HCT116 (cell line): ENCODE results near the gene SELENON. TPM values are rescaled to one million over a fixed set of nuclear protein-coding genes. Genes with fewer than 3 reads are reported as not detected.

Experiments used
- ATAC-seq: fragments of 200-7000 bp; cut with Tn5 transposase; 2 replicates; pipeline ENCODE4 v1.9.1; 2020; ENCODE audit warnings: mild to moderate bottlenecking, moderate library complexity
- BruUV-seq: library from RNA; stranded (reverse); fragments of 400-500 nt; replicated peaks from 2 replicates; lab custom pipeline; 2021; lab: Mats Ljungman, UMichigan
- CTCF ChIA-PET: fragments of 300-600 bp; sonication (Branson Sonifier 250); formaldehyde crosslinking; loops from one replicate; lab custom pipeline; 2021; ENCODE audit warnings: antibody characterized with exemption; lab: Charles Lee
- POLR2A ChIA-PET: fragments of 300-600, 350-600 bp; sonication (Branson Sonifier 250); formaldehyde crosslinking; loops from one replicate; lab custom pipeline; 2021; ENCODE audit warnings: antibody characterized with exemption; lab: Charles Lee
- RAD21 ChIA-PET, 2 experiments: fragments of 300-600 bp; sonication (Branson Sonifier 250); formaldehyde crosslinking; loops; one replicate each; lab custom pipeline; 2023; ENCODE audit warnings: low total read pairs in 2 of 2; ENCODE audit not compliant: uncharacterized antibody in 2 of 2, unreplicated experiment in 2 of 2, low non-redundant PET in 1 of 2; lab: Charles Lee
- DNase-seq: peaks from one replicate; pipeline ENCODE4 v3.0.0-alpha.2; 2010; ENCODE audit warnings: low read depth, low spot score
- H2AFZ ChIP-seq: fragments of 200-600 bp; shearing (Covaris generic), sonication (generic); 2 replicates; pipeline ENCODE4 v1.6.1; 2017; ENCODE audit warnings: low read depth, mixed run types, mixed read lengths, antibody characterized with exemption, low read length; ENCODE audit not compliant: poor library complexity, severe bottlenecking
- H3K27ac ChIP-seq: 2 replicates; pipeline ENCODE4 v1.5.1; 2012; ENCODE audit warnings: low read depth, low read length
- H3K27me3 ChIP-seq: fragments of 200-600 bp; sonication (generic); 2 replicates; pipeline ENCODE4 v1.6.1; 2016; ENCODE audit warnings: mixed run types, low read length, mixed read lengths; ENCODE audit not compliant: insufficient read depth
- H3K36me3 ChIP-seq, 2 experiments: fragments of 200-500 bp in 1 of 2; fragments of 200-600 bp in 1 of 2; sonication (Bioruptor generic) in 1 of 2; sonication (generic) in 1 of 2; 2 replicates each; pipeline versions ENCODE4 v1.5.1 to v1.6.1; 2014 to 2016; ENCODE audit warnings: low read length in 2 of 2, inconsistent platforms in 1 of 2, mixed read lengths in 1 of 2, mixed run types in 1 of 2; ENCODE audit not compliant: insufficient read depth in 2 of 2, control insufficient read depth in 1 of 2
- H3K4me1 ChIP-seq, 2 experiments: fragments of 200-600 bp in 1 of 2; sonication (generic) in 1 of 2; 2 replicates each; pipeline versions ENCODE4 v1.5.1 to v1.6.1; 2012 to 2017; ENCODE audit warnings: low read length in 2 of 2, inconsistent platforms in 1 of 2, mild to moderate bottlenecking in 1 of 2, mixed read lengths in 1 of 2, mixed run types in 1 of 2, moderate library complexity in 1 of 2; ENCODE audit not compliant: insufficient read depth in 2 of 2, control insufficient read depth in 1 of 2
- H3K4me2 ChIP-seq: fragments of 200-600 bp; sonication (generic); 2 replicates; pipeline ENCODE4 v1.6.1; 2017; ENCODE audit warnings: mixed run types, low read length, mixed read lengths
- H3K4me3 ChIP-seq, 2 experiments: fragments of 200-600 bp in 1 of 2; sonication (generic) in 1 of 2; replicated peaks in 1 of 2; 2 replicates each; pipeline ENCODE4 v1.5.1; 2011 to 2016; ENCODE audit warnings: low read length in 2 of 2, control low read depth in 1 of 2, low read depth in 1 of 2, mild to moderate bottlenecking in 1 of 2, mixed read lengths in 1 of 2, mixed run types in 1 of 2
- H3K79me2 ChIP-seq: fragments of 200-600 bp; sonication (generic); 2 replicates; pipeline ENCODE4 v1.6.1; 2017; ENCODE audit warnings: mild to moderate bottlenecking, mixed run types, low read length, moderate library complexity, mixed read lengths; ENCODE audit not compliant: insufficient read depth
- H3K9ac ChIP-seq: fragments of 200-600 bp; sonication (generic); 2 replicates; pipeline ENCODE4 v1.6.1; 2016; ENCODE audit warnings: low read length, mixed read lengths
- H3K9me2 ChIP-seq: fragments of 200-600 bp; sonication (generic), shearing (Covaris generic); 2 replicates; pipeline ENCODE4 v1.6.1; 2017; ENCODE audit warnings: mixed run types, mild to moderate bottlenecking, moderate library complexity; ENCODE audit not compliant: insufficient read depth
- H3K9me3 ChIP-seq, 2 experiments: fragments of 200-500 bp in 1 of 2; fragments of 200-600 bp in 1 of 2; sonication (Bioruptor generic) in 1 of 2; sonication (generic) in 1 of 2; 2 replicates each; pipeline ENCODE4 v1.6.1; 2014 to 2017; ENCODE audit warnings: low read length in 2 of 2, mixed read lengths in 2 of 2, inconsistent platforms in 1 of 2, low read depth in 1 of 2, mild to moderate bottlenecking in 1 of 2, mixed run types in 1 of 2, moderate library complexity in 1 of 2; ENCODE audit not compliant: control insufficient read depth in 1 of 2, insufficient read depth in 1 of 2
- H4K20me1 ChIP-seq: fragments of 200-600 bp; sonication (generic), shearing (Covaris generic); 2 replicates; pipeline ENCODE4 v1.6.1; 2017; ENCODE audit warnings: mixed run types, mild to moderate bottlenecking, moderate library complexity; ENCODE audit not compliant: insufficient read depth
- CBX3 ChIP-seq: IDR thresholded peaks from 2 replicates; pipeline ENCODE4 v1.6.1; 2012; ENCODE audit warnings: low read depth
- CEBPB ChIP-seq: IDR thresholded peaks from 2 replicates; pipeline ENCODE4 v1.6.1; 2012; ENCODE audit warnings: low read depth
- ELF1 ChIP-seq: IDR thresholded peaks from 2 replicates; pipeline ENCODE4 v1.6.1; 2012; ENCODE audit warnings: low read depth, borderline replicate concordance
- FOSL1 ChIP-seq: IDR thresholded peaks from 2 replicates; pipeline ENCODE4 v1.6.1; 2012; ENCODE audit warnings: low read depth
- SRF ChIP-seq: IDR thresholded peaks from 2 replicates; pipeline ENCODE4 v1.6.1; 2012; ENCODE audit warnings: low read depth
- intact Hi-C: fragments of 100-400 bp; cut with micrococcal nuclease; formaldehyde crosslinking; loops from 2 replicates; pipeline ENCODE4 v1.10.0; 2022
- total RNA-seq: library from RNA; stranded (reverse); gene quantifications from one replicate; pipeline ENCODE4 v1.2.1, GENCODE V29; 2021; ENCODE audit not compliant: unreplicated experiment
- TF ChIP-seq, protein P1 (sequence below): IDR thresholded peaks from 2 replicates; pipeline ENCODE4 v1.6.1; 2012

The SELENON gene
- total RNA-seq, 1 experiment from 2014 or later = 85.1 TPM

DNA sequence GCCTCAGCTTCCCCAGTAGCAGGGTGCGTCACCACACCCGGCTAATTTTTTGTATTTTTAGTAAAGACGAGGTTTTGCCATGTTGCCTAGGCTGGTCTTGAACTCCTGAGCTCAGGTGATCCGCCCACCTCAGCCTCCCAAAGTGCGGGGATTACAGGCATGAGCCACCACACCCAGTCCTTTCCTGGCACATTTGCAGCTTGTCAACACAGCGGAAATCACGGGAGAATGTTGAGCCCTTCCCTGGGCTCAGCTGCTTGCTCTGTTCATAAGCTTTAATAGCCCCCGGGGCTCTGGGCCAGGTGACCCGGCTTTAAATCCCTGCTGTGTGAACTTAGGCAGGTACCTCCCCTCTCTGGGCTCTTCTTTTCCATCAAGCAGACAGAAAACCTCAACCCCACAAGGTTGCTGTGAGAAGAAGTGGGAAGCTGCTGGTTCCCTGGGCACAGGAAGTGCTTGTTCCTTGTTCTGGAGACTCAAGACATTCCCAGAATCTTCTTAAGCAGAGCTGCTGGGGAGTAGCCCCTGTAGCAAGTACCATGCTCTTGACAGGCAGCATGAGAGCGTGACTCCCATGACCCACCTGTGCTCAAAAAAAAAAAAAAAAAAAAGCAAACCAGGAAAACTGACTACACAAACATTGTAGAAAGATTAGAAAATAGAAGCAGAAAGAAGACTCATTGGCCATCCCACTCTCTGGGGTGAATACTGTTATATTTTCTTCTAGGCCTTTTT is 14.5 kb upstream of the SELENON start:
- POLR2A ChIA-PET = no interaction called here
- Histone ChIP-seq H3K4me2 (no peak overlapping the region), H3K27me3 (no peaks in the 10 kb centered on the region), H3K79me2 (no peaks in the 10 kb centered on the region), H3K4me1 (peaks cover 16 to 17% of the 10 kb centered on the region in 2 experiments), H4K20me1 (no peaks in the 10 kb centered on the region), H3K4me3 (no peak overlapping the region), H3K9ac (no peak overlapping the region), H3K9me3 (no peaks in the 10 kb centered on the region)
- intact Hi-C loops = no loop called here
- BruUV-seq = no TSS peak
- TF ChIP-seq SRF (no peak), CBX3 (no peak), ELF1 (no peak)
- TF ChIP-seq, all 23 proteins: peak for 0
- no peaks in the 10 kb centered on the region for H3K36me3 ChIP-seq
- no peaks in the 10 kb centered on the region for H3K9me2 ChIP-seq
- CTCF ChIA-PET = no interaction called here
- no peak for ATAC-seq
- no peak overlapping the region for H2AFZ ChIP-seq
- no peak for DNase-seq
- RAD21 ChIA-PET = no interaction called here
- H3K27ac ChIP-seq = no peak overlapping the region

DNA sequence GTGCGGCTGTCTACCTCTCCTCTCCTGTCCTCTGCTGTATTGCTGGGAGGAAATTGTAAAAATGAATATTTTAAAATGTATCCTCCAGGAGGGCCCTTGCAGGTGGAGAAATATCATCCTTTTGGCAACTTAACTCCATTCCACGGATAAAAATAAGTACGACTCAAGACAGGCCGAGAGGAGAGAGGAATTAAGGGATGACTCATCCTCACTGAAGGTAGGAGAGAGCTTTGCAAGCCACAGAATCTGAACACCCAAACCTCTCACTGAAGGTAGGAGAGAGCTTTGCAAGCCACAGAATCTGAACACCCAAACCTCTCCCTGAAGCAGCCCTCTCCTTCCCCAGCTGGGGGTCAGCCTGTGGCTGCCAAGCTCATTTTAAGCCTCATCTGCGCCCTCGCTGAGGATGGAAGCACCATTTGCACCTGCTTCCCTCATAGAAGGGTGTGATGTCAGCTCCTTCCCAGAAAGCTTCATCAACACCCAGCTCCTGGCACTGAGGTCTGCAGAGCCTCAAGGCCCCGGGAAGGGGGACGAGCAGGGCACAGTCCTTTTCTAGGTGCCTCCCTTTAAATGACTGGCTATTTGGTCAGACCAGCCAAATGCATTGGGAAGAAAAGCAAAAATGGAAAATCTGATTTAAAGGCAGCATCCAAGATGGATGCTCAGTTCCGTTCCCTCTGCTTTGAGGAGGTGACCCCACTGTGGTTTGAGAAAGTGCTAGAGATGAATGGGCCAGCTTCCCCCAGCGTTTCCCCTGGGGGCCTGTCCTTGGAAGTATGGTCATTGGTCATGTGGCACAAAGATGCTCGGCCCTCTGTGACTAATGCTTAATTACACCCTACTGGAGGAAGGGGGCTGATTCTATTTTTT is 12.9 kb upstream of the SELENON start:
- ChIA-PET RAD21 (no interaction called here), CTCF (interaction anchor here (1.3 kb wide), 1 partner anchor 11 kb away, joined by 5 read pairs; no protein-coding TSS in a partner anchor), POLR2A (interaction anchor here (0.6 kb wide), 1 partner anchor 265 kb away, joined by 4 read pairs; no protein-coding TSS in a partner anchor)
- intact Hi-C loops = no loop called here
- Histone ChIP-seq H3K9me2 (no peaks in the 10 kb centered on the region), H3K4me3 (no peak overlapping the region), H3K79me2 (no peaks in the 10 kb centered on the region), H4K20me1 (no peaks in the 10 kb centered on the region), H3K27ac (no peak overlapping the region), H3K4me2 (peak overlapping the region; percentile 34), H3K9me3 (no peaks in the 10 kb centered on the region), H3K4me1 (peaks cover 13 to 14% of the 10 kb centered on the region in 2 experiments), H2AFZ (peak overlapping the region; percentile 32), H3K27me3 (no peaks in the 10 kb centered on the region), H3K9ac (no peak overlapping the region), H3K36me3 (no peaks in the 10 kb centered on the region)
- DNase-seq (no peak), ATAC-seq (peak; percentile 54; the same call in 1 of the 2 replicates)
- TF ChIP-seq FOSL1 (peak; percentile 22; the same call in 1 of the 2 replicates), CEBPB (no peak)
- TF ChIP-seq, protein P1, sequence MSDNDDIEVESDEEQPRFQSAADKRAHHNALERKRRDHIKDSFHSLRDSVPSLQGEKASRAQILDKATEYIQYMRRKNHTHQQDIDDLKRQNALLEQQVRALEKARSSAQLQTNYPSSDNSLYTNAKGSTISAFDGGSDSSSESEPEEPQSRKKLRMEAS = no peak
- no TSS peak for BruUV-seq
